CD4-positive, alpha-beta T cell (primary cell): Measurements from ENCODE around the gene TAF4. TPM values are rescaled to one million over a fixed set of nuclear protein-coding genes. Genes with fewer than 3 reads are reported as not detected.
"Not testable (repeated sequence)": the region's sequence is repeated elsewhere in the genome, so short reads cannot be mapped to it uniquely, and the experiment has no call there.

Experiments used
- ATAC-seq: fragments of 200-7000 bp; cut with Tn5 transposase; one replicate; pipeline ENCODE4 v1.10.0; 2022; ENCODE audit warnings: mild to moderate bottlenecking; ENCODE audit not compliant: poor library complexity
- CTCF ChIA-PET: fragments of 350-600 bp; sonication (Branson Sonifier 250); formaldehyde crosslinking; loops from one replicate; lab custom pipeline; 2021; ENCODE audit warnings: antibody characterized with exemption, inconsistent platforms; lab: Charles Lee
- POLR2A ChIA-PET: fragments of 350-600 bp; sonication (Branson Sonifier 250); formaldehyde crosslinking; loops from one replicate; lab custom pipeline; 2021; ENCODE audit warnings: antibody characterized with exemption, inconsistent platforms; lab: Charles Lee
- DNase-seq, 14 experiments: peaks; one replicate each; pipeline ENCODE4 v3.0.0-alpha.2; 2013 to 2020; ENCODE audit warnings: mixed read lengths in 2 of 14
- H3K27ac ChIP-seq, 2 donors: one replicate each; pipeline versions ENCODE4 v1.5.1 to v1.7.0; 2013; ENCODE audit warnings: low read length in 2 of 2, low read depth in 1 of 2, mild to moderate bottlenecking in 1 of 2
- H3K27me3 ChIP-seq, 2 experiments: 1 replicate in 1 of 2; 2 replicates in 1 of 2; pipeline versions ENCODE4 v1.6.1 to v1.7.0; 2013; ENCODE audit warnings: low read length in 2 of 2, control low read depth in 1 of 2, mild to moderate bottlenecking in 1 of 2, moderate library complexity in 1 of 2; ENCODE audit not compliant: insufficient read depth in 2 of 2, control insufficient read depth in 1 of 2
- H3K36me3 ChIP-seq: one replicate; pipeline ENCODE4 v1.6.1; 2013; ENCODE audit warnings: low read length, control low read depth; ENCODE audit not compliant: insufficient read depth
- H3K4me1 ChIP-seq: one replicate; pipeline ENCODE4 v1.6.1; 2013; ENCODE audit warnings: low read length, control low read depth; ENCODE audit not compliant: insufficient read depth
- H3K4me3 ChIP-seq: one replicate; pipeline ENCODE4 v1.5.1; 2013; ENCODE audit warnings: mild to moderate bottlenecking, low read length, moderate library complexity
- H3K9me3 ChIP-seq, 2 experiments: 1 replicate in 1 of 2; 2 replicates in 1 of 2; pipeline versions ENCODE4 v1.6.1 to v1.7.0; 2013; ENCODE audit warnings: low read length in 2 of 2, mild to moderate bottlenecking in 2 of 2, control low read depth in 1 of 2, moderate library complexity in 1 of 2; ENCODE audit not compliant: control insufficient read depth in 1 of 2, insufficient read depth in 1 of 2
- H3K27ac Mint-ChIP-seq: one replicate; pipeline ENCODE4 v1.8.0; 2020; ENCODE audit warnings: mixed read lengths
- H3K27me3 Mint-ChIP-seq: one replicate; pipeline ENCODE4 v1.8.0; 2021; ENCODE audit warnings: mixed read lengths
- H3K36me3 Mint-ChIP-seq: one replicate; pipeline ENCODE4 v1.8.0; 2021; ENCODE audit warnings: low read depth, mixed read lengths
- H3K4me1 Mint-ChIP-seq: one replicate; pipeline ENCODE4 v1.8.0; 2021; ENCODE audit warnings: low read depth, mixed read lengths
- H3K4me3 Mint-ChIP-seq: one replicate; pipeline ENCODE4 v1.8.0; 2020; ENCODE audit warnings: mild to moderate bottlenecking, mixed read lengths
- H3K9me3 Mint-ChIP-seq: one replicate; pipeline ENCODE4 v1.8.0; 2020; ENCODE audit warnings: mixed read lengths
- CTCF ChIP-seq: fragments of 200-600 bp; IDR thresholded peaks from one replicate; pipeline ENCODE4 v1.8.0; 2022; ENCODE audit warnings: antibody characterized with exemption, mild to moderate bottlenecking
- intact Hi-C, 2 experiments: fragments of 100-400 bp; cut with DNase I in 1 of 2; cut with micrococcal nuclease in 1 of 2; formaldehyde crosslinking; loops; one replicate each; pipeline versions ENCODE4 v1.15.1 to v1.9.0; 2023 to 2025; cut with DNase I, micrococcal nuclease
- total RNA-seq, 174 experiments: library from RNA in 2 of 174; stranded (reverse) in 2 of 174; gene quantifications; one replicate each; pipeline ENCODE4 v1.2.3 and lab custom pipeline; 2021 to 2026

The TAF4 gene
- total RNA-seq, 2 experiments from 2014 or later, result 11.1 to 12.5 TPM

DNA sequence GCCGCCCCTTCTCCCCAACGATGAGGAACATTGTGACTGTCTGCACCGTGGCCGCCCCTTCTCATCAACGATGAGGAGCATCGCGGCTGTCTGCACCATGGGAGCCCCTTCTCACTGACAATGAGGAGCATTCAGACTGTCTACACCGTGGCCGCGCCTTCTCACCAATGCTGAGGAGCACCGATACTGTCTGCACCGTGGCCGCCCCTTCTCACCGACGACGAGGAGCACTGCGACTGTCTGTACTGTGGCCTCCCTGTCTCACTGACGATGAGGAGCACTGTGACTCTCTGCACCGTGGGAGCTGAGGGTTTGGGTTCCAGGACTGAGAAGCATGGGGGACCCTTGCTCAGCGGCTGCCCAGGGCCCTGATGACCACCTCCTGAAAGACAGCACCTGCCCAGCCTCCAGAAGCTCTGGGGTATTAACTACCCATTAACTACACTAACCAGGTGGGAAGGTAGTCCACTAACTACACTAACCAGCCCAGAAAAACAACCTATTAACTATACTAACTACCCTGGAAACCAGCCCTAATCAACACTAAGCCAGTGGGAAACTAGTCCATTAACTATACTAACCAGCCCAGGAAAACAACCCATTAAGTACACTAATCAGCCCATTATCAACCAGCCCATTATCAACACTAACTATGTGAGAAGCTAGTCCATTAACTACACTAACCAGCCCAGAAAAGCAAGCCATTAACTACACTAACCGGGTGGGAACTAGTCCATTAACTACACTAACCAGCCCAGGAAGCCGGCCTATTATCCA, 116.9 kb downstream of the TAF4 start:
- TF ChIP-seq CTCF, result no peak
- POLR2A ChIA-PET, result no interaction called here
- Mint-ChIP-seq H3K9me3 (no peaks in the 10 kb centered on the region), H3K4me3 (no peak overlapping the region), H3K36me3 (no peaks in the 10 kb centered on the region), H3K27ac (no peak overlapping the region), H3K27me3 (peaks cover 5% of the 10 kb centered on the region), H3K4me1 (no peaks in the 10 kb centered on the region)
- Histone ChIP-seq H3K9me3 (peaks cover 0 to 18% of the 10 kb centered on the region in 2 experiments), H3K4me1 (no peaks in the 10 kb centered on the region), H3K27ac (no peak overlapping the region), H3K36me3 (no peaks in the 10 kb centered on the region), H3K4me3 (no peak overlapping the region), H3K27me3 (peaks cover 5 to 12% of the 10 kb centered on the region in 2 experiments)
- CTCF ChIA-PET, result no interaction called here
- no peak for ATAC-seq
- intact Hi-C loops, result no loop called here
- no peak for DNase-seq

- H3K9me3 Mint-ChIP-seq, POLR2A ChIA-PET, DNase-seq: not testable (repeated sequence)
These were observed 117.6 kb downstream of the TAF4 start for GRCh38 chr20:61948056-61948455.

GRCh38 chr20:61945495-61945894, 120.2 kb downstream of the TAF4 start:
- CTCF ChIA-PET, H3K9me3 ChIP-seq, H3K27me3 Mint-ChIP-seq: not testable (repeated sequence)

More at GRCh38 chr20:61948056-61948455, 117.6 kb downstream of the TAF4 start:
- H3K4me3 ChIP-seq, H3K4me1 Mint-ChIP-seq, H3K36me3 ChIP-seq, H3K36me3 Mint-ChIP-seq, ATAC-seq, H3K27ac ChIP-seq, H3K4me3 Mint-ChIP-seq, H3K27ac Mint-ChIP-seq, H3K27me3 Mint-ChIP-seq, CTCF ChIA-PET, H3K4me1 ChIP-seq, intact Hi-C loops: not testable (repeated sequence)
- Histone ChIP-seq H3K27me3 (peaks cover under 1 to 12% of the 10 kb centered on the region in 2 experiments), H3K9me3 (peaks cover 0 to 18% of the 10 kb centered on the region in 2 experiments)

GRCh38 chr20:61944967-61945366, 120.7 kb downstream of the TAF4 start:
- H3K4me1 ChIP-seq, result not testable (repeated sequence)

More at GRCh38 chr20:61945495-61945894, 120.2 kb downstream of the TAF4 start:
- H3K4me1 ChIP-seq, H3K4me3 Mint-ChIP-seq, H3K4me3 ChIP-seq, H3K36me3 Mint-ChIP-seq, intact Hi-C loops, H3K9me3 Mint-ChIP-seq, DNase-seq, H3K27ac ChIP-seq, ATAC-seq, H3K27ac Mint-ChIP-seq, H3K4me1 Mint-ChIP-seq, POLR2A ChIA-PET, H3K36me3 ChIP-seq, H3K27me3 ChIP-seq: not testable (repeated sequence)

More at GRCh38 chr20:61944967-61945366, 120.7 kb downstream of the TAF4 start:
- H3K27me3 Mint-ChIP-seq, H3K4me3 ChIP-seq, POLR2A ChIA-PET, H3K27me3 ChIP-seq, H3K36me3 ChIP-seq, H3K4me3 Mint-ChIP-seq, H3K27ac Mint-ChIP-seq, H3K4me1 Mint-ChIP-seq, H3K27ac ChIP-seq, intact Hi-C loops, H3K9me3 ChIP-seq, CTCF ChIA-PET, ATAC-seq, H3K9me3 Mint-ChIP-seq, H3K36me3 Mint-ChIP-seq, DNase-seq: not testable (repeated sequence)
